HAP-1 (cell line): ENCODE results near the gene HIGD1C.
"Not testable (repeated sequence)": the region's sequence is repeated elsewhere in the genome, so short reads cannot be mapped to it uniquely, and the experiment has no call there.

Experiments used
- DNase-seq, 2 experiments: peaks; one replicate each; pipeline ENCODE4 v3.0.0-alpha.2; 2016 to 2020; ENCODE audit warnings: low spot score in 2 of 2
- H3K27me3 ChIP-seq: fragments of 250-450 bp; sonication (Bioruptor Pico); 2 replicates; pipeline ENCODE4 v1.5.1; 2020; ENCODE audit warnings: low read depth, mild to moderate bottlenecking, moderate library complexity
- H3K36me3 ChIP-seq: fragments of 250-450 bp; sonication (Bioruptor Pico); replicated peaks from 2 replicates; pipeline ENCODE4 v1.5.1; 2020; ENCODE audit warnings: mild to moderate bottlenecking
- H3K4me1 ChIP-seq: fragments of 250-450 bp; sonication (Bioruptor Pico); 2 replicates; pipeline ENCODE4 v1.5.1; 2020; ENCODE audit warnings: mild to moderate bottlenecking
- H3K4me3 ChIP-seq: fragments of 250-450 bp; sonication (Bioruptor Pico); 2 replicates; pipeline ENCODE4 v1.5.1; 2020; ENCODE audit warnings: mild to moderate bottlenecking, moderate library complexity
- H3K9me3 ChIP-seq: fragments of 250-450 bp; sonication (Bioruptor Pico); 2 replicates; pipeline ENCODE4 v1.5.1; 2020; ENCODE audit warnings: mild to moderate bottlenecking, moderate library complexity
- in situ Hi-C: fragments of 300-500 bp; cut with MboI; formaldehyde crosslinking; loops from 3 replicates; pipeline ENCODE4 v1.14.3; 2020; ENCODE audit warnings: low sequenced_read_pairs, inconsistent platforms, mixed read lengths

The HIGD1C gene

DNA sequence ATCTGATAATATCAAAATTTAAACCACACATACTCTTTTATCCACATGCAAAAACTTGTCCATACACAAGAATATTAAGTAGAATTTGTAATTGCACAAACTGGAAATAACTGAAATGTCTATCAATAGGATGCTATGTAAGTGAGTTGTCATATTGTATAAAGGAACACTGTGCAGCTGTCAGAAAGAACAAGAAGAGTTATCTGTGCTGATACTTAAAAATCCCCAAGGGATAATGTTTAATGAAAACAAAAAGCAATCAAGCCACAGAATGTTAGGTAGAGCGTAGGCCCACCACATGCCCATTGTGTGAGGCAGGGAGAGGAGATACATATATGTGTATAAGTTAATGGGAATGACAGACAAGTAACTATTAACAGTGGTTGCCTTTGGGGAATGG is 25.9 kb upstream of the HIGD1C start:
- peak overlapping the region; percentile 36 for H3K4me3 ChIP-seq
- no peaks in the 10 kb centered on the region for H3K36me3 ChIP-seq
- in situ Hi-C loops = no loop called here
- no peak for DNase-seq
- no peaks in the 10 kb centered on the region for H3K27me3 ChIP-seq
- peaks cover 41% of the 10 kb centered on the region for H3K4me1 ChIP-seq
- H3K9me3 ChIP-seq = no peaks in the 10 kb centered on the region

DNA sequence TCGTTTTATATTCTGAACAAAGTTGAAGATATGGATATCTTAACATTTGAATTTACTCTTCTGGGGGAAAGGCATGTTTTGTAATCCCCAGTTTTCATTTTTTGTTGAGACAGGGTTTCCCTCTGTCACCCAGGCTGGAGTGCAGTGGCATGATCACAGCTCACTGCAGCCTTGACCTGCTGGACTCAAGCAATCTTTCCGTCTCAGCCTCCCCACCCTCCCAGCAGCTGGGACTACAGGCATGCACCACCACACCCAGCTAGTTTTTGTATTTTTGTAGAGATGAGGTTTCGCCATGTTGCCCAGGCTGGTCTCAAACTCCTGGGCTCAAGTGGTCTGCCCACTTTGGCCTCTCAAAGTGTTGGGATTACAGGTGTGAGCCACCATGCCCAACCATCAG is 25.4 kb upstream of the HIGD1C start:
- peaks cover 40% of the 10 kb centered on the region for H3K4me1 ChIP-seq
- DNase-seq, H3K9me3 ChIP-seq, H3K36me3 ChIP-seq, H3K27me3 ChIP-seq, in situ Hi-C loops: not testable (repeated sequence)
- H3K4me3 ChIP-seq = peak overlapping the region; percentile 36

DNA sequence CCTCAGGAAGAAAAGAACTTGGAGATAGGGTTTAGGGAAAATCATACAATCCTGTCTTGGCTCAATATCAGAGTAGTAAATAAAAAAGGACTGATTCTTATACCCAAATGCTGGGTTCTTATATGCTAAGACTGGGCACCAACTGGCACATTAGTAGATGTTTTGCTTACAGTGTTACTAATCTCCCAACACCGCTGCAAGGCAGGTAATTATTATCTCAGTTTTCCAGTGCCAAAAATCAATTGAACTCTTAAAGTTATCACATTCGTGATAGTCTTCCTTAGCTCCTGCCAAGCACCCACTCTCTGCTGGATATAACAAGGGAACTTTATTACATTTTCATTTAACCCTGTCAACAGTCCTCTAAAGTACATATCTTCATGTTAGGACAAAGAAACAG is 25.0 kb upstream of the HIGD1C start:
- H3K27me3 ChIP-seq = no peaks in the 10 kb centered on the region
- peak overlapping the region; percentile 36 for H3K4me3 ChIP-seq
- H3K9me3 ChIP-seq = no peaks in the 10 kb centered on the region
- no peak for DNase-seq
- H3K36me3 ChIP-seq = no peaks in the 10 kb centered on the region
- in situ Hi-C loops = no loop called here
- peaks cover 37% of the 10 kb centered on the region for H3K4me1 ChIP-seq

DNA sequence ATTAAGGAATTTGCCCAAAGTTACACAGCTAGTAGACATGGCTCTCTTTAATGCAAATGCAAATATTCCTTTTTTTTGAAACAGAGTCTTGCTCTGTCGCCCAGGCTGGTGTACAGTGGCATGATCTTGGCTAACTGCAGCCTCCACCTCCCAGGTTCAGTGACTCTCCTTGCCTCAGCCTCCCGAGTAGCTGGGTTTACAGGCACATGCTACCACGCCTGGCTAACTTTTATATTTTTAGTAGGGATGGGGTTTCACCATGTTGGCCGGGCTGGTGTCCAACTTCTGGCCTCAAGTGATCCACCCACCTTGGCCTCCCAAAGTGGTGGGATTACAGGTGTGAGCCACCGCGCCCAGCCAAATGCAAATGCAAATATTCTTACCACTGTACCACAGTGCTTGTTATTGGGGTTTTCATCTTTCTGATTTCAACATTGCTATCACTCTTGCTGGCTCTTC is 24.5 kb upstream of the HIGD1C start:
- in situ Hi-C loops = no loop called here
- H3K4me3 ChIP-seq = peak overlapping the region; percentile 36
- H3K36me3 ChIP-seq = no peaks in the 10 kb centered on the region
- peaks cover 33% of the 10 kb centered on the region for H3K4me1 ChIP-seq
- H3K9me3 ChIP-seq = no peaks in the 10 kb centered on the region
- H3K27me3 ChIP-seq = no peaks in the 10 kb centered on the region
- no peak for DNase-seq

DNA sequence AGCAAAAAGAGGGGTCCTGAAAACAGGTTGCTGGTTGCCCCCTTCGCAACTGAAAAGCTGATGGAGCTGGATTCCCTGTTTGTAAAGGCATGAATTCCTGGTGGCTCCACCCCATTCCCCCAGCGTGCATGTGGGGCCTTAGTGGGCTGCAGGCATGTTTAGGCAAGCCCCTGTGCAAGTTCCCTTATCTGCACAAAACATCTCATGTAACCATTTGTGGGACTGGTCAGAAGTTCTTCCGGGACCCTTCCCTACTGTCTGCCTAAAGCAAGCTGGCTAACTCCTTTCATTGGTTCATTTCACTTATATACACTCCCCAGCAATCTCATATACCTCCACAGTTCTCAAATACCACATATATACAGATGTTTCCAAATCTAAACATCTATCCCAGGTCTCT is 24.0 kb upstream of the HIGD1C start:
- H3K4me1 ChIP-seq = peaks cover 31% of the 10 kb centered on the region
- H3K27me3 ChIP-seq = no peaks in the 10 kb centered on the region
- H3K4me3 ChIP-seq = 0 out of 2 replicates have a peak overlapping the region, but pooled peaks have one; percentile 5
- H3K9me3 ChIP-seq = no peaks in the 10 kb centered on the region
- peak; percentile 20 to 72 for DNase-seq
- no peaks in the 10 kb centered on the region for H3K36me3 ChIP-seq
- in situ Hi-C loops = no loop called here

DNA sequence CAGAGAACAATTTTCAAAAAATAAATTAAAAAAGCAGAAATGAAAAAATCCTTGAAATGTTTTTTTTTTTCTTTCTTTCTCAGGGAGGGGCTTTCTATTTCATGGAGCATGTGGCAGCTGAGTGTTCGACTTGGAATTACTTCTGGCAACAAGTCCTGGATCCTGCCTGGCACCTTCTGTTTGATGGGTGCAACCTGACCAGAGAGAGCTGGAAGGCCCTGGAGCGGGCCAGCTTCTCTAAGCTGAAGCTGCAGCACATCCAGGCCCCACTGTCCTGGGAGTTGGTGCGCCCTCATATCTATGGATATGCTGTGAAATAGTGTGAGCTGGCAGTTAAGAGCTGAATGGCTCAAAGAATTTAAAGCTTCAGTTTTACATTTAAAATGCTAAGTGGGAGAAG is 22.5 kb upstream of the HIGD1C start:
- Histone ChIP-seq H3K4me3 (no peak overlapping the region), H3K27me3 (no peaks in the 10 kb centered on the region), H3K36me3 (no peaks in the 10 kb centered on the region), H3K4me1 (peaks cover 40% of the 10 kb centered on the region), H3K9me3 (no peaks in the 10 kb centered on the region)
- in situ Hi-C loops = no loop called here
- DNase-seq = no peak

DNA sequence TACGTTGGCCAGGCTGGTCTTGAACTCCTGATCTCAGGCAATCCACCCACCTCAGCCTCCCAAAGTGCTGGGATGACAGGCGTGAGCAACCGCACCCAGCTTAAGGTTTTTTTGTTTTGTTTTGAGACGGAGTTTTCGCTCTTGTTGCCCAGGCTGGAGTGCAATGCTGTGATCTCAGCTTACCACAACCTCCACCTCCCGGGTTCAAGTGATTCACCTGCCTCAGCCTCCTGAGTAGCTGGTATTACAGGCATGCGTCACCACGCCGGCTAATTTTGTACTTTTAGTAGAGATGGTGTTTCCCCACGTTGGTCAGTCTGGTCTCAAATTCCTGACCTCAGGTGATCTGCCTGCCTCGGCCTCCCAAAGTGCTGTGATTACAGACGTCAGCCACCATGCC is 21.9 kb upstream of the HIGD1C start:
- H3K27me3 ChIP-seq, H3K36me3 ChIP-seq, in situ Hi-C loops, H3K4me3 ChIP-seq, DNase-seq, H3K9me3 ChIP-seq: not testable (repeated sequence)
- peaks cover 46% of the 10 kb centered on the region for H3K4me1 ChIP-seq

DNA sequence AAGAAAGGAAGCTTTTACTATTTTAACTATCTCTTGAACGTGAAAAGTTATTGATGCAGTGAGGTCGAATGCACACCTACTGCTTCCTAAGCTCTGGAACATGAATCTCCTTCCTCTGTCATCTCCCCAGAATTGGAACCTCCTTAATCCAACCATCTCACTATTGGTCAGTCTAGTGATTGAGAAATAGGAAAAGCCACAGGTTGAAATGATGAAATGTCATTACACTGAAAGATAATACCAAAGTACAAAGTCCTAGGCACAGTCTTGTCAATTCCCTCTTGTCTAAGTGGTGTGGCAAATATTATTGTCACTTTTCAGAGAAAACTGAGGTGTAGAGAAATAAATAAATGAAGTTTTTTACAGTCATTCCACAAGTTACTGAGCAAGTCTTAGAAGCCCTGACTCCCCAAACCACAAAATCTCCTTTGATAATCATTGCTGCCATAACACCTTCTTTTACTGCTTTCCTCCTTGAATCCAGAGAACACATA is 19.5 kb upstream of the HIGD1C start:
- Histone ChIP-seq H3K9me3 (peaks cover 3% of the 10 kb centered on the region; the same call in 1 of the 2 replicates), H3K27me3 (no peaks in the 10 kb centered on the region), H3K4me1 (peaks cover 36% of the 10 kb centered on the region), H3K4me3 (no peak overlapping the region), H3K36me3 (no peaks in the 10 kb centered on the region)
- no peak for DNase-seq
- in situ Hi-C loops = no loop called here

DNA sequence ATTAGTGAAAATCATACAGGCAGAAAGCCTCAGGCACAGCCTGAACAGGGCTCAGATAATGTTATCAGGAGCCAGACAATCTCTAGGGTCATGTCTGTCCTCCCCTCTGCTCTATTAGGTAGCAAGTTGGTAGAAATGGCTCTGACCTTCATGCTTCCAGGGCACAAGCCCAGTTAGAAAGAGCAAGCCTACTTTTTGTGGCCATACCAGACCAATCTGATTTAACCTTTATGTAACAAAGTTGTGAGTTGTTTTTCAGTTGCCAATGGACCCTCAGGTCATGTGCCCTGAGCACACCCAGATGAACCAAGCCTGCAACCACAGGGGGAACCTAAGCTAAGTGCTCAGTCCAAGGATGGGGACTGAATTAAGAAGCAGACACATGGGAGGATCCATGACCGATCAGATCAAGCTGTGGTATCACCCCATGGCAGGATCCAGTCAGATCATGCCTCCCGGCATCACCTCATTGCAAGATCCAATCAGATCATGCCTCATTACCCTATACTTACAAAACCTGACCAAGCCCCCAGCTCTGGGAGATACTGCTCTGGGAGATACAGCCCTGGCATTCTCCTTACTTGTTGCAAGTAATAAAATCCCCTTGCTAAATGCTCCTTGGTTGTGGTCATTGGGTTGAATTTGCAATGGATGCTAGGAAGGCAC is 18.8 kb upstream of the HIGD1C start:
- in situ Hi-C loops = no loop called here
- Histone ChIP-seq H3K4me3 (no peak overlapping the region), H3K4me1 (peaks cover 30% of the 10 kb centered on the region), H3K36me3 (no peaks in the 10 kb centered on the region), H3K27me3 (no peaks in the 10 kb centered on the region), H3K9me3 (peaks cover 3% of the 10 kb centered on the region; the same call in 1 of the 2 replicates)
- DNase-seq = no peak

DNA sequence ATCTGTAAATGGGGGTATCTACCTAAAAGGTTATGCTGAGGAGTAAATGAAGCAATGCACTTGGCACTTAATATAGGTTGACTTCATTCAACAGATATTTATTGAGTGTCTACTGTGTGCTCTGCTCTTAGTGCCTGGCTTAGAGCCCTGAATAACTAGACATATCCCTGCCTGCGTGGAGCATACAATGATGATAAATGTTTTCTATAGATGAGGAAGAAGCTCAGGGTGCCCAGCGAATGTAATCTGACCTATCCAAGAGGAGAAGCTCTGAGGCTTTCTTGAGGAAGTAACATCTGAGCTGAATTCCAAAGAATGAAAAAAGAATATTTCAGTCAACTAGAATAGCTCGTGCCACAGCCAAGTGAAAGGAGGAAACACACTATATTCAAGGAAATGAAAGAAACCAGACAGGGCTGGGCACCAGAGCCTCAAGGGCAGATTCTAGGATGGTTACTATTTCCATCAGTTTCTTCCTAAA is 17.9 kb upstream of the HIGD1C start:
- H3K4me3 ChIP-seq = no peak overlapping the region
- no peaks in the 10 kb centered on the region for H3K36me3 ChIP-seq
- H3K4me1 ChIP-seq = peaks cover 28% of the 10 kb centered on the region
- no peak for DNase-seq
- in situ Hi-C loops = no loop called here
- peaks cover 3% of the 10 kb centered on the region; the same call in 1 of the 2 replicates for H3K9me3 ChIP-seq
- H3K27me3 ChIP-seq = no peaks in the 10 kb centered on the region

DNA sequence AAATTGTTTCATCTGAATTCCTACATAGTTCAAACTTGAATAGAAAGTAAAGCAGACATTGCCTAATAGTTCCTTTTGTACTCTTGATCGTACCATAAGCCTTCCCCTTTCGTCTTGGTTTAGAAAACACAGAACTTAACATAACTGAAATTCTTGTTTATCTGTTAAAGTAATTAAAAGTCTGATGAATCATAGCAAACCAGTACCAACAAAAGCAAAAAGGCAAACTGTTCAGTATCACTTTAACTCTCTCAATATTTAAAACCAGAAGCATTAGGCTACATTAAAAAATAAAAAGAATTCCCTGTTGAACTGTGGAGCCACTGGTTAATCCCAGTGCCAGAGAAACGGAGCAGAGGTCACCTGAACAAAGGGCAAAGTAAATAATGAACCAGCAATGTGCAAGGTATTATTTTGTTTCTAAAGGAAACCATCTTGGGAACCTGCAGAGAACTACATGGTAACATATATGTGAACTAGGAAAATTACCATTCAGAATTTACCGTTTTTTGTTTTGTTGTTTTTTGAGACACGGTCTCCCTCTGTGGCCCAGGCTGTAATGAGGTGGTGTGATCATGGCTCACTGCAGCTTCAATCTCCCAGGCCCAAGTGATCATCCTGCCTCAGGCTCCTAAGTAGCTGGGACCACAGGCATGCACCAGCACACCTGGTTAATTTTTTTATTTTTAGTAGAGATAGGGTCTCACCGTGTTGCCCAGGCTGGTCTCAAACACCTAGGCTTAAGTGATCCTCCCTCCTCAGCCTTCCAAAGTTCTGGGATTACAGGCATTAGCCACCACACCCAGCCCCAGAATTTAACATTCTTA is 17.1 kb upstream of the HIGD1C start:
- DNase-seq = peak in 1 of 2 experiments; percentile 59

DNA sequence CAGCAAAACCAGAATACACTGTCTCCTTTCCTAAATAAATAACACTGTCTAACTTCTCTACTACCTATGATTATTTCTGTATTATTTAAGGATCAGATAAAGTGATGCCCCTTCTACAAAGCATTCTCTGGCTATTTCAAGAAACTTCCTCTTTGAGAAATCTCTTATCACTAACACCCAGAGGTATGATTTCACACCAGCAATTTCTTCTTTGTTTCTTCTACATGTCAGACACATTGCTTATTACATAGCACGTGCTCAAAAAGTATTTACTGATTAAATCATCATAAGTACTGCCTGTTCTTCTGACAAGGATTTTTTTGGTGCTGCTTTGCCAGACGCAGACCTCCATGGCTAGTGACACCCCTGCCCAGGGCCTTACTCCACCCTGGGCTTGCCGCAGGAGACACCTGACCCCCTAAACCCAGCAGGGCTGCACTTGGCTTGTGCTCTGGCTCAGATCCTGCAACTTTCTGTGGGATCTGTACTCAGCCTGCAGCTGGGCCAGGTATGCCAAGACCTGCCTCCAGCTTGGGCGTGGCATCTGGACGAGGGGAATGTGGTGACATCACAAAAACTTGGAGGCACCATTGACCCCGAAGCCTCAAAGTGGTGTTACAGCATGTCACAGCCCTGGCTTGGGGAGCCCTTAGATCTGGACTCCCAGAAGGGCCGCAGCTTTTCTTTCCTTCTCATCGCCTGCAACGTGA is 15.4 kb upstream of the HIGD1C start:
- Histone ChIP-seq H3K4me1 (peaks cover 26% of the 10 kb centered on the region), H3K36me3 (no peaks in the 10 kb centered on the region), H3K9me3 (peaks cover 3% of the 10 kb centered on the region; the same call in 1 of the 2 replicates), H3K4me3 (no peak overlapping the region), H3K27me3 (no peaks in the 10 kb centered on the region)
- in situ Hi-C loops = no loop called here
- no peak for DNase-seq

More for the DNA sequence above, 17.1 kb upstream of the HIGD1C start:
- no peak overlapping the region for H3K4me3 ChIP-seq
- H3K4me1 ChIP-seq = peaks cover 28% of the 10 kb centered on the region
- in situ Hi-C loops = no loop called here
- no peaks in the 10 kb centered on the region for H3K36me3 ChIP-seq
- H3K27me3 ChIP-seq = no peaks in the 10 kb centered on the region
- peaks cover 3% of the 10 kb centered on the region; the same call in 1 of the 2 replicates for H3K9me3 ChIP-seq

DNA sequence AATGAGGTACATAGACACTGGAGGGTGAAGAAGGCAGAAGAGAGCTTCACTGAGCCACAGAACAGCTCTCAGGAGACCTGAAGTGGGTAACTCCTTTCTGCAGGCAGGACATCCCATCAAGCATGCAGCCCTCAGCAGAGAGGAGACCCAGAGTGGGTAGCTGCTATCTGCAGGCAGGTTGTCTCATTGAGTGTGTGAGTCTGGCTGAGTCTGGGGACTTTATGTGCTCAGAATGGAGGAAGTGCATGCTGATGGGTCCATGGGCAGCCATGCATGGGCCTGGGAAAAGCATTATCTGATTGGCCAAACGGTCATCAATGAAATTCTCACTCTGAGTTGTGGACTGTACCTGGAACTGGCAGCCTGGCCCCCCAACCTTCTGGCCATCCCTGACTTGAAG is 14.7 kb upstream of the HIGD1C start:
- Histone ChIP-seq H3K36me3 (no peaks in the 10 kb centered on the region), H3K27me3 (no peaks in the 10 kb centered on the region), H3K4me1 (peaks cover 26% of the 10 kb centered on the region), H3K4me3 (no peak overlapping the region), H3K9me3 (peaks cover 3% of the 10 kb centered on the region; the same call in 1 of the 2 replicates)
- in situ Hi-C loops = no loop called here
- no peak for DNase-seq
